ENCODE results near the gene CTTNBP2.

GRCh38 chr7:117784315-117784714 is 88.9 kb downstream of the CTTNBP2 start:
- TF ChIP-seq, protein P1, sequence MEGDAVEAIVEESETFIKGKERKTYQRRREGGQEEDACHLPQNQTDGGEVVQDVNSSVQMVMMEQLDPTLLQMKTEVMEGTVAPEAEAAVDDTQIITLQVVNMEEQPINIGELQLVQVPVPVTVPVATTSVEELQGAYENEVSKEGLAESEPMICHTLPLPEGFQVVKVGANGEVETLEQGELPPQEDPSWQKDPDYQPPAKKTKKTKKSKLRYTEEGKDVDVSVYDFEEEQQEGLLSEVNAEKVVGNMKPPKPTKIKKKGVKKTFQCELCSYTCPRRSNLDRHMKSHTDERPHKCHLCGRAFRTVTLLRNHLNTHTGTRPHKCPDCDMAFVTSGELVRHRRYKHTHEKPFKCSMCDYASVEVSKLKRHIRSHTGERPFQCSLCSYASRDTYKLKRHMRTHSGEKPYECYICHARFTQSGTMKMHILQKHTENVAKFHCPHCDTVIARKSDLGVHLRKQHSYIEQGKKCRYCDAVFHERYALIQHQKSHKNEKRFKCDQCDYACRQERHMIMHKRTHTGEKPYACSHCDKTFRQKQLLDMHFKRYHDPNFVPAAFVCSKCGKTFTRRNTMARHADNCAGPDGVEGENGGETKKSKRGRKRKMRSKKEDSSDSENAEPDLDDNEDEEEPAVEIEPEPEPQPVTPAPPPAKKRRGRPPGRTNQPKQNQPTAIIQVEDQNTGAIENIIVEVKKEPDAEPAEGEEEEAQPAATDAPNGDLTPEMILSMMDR (IDR thresholded peaks at IDR 0.05) = no peak
- TF ChIP-seq POLR2A (IDR thresholded peaks at IDR 0.05) (no peak), EP300 (IDR thresholded peaks at IDR 0.05) (no peak), POLR2AphosphoS5 (IDR thresholded peaks at IDR 0.05) (no peak)
